ENCODE data around the gene CAVIN2.

Gene CAVIN2

DNA sequence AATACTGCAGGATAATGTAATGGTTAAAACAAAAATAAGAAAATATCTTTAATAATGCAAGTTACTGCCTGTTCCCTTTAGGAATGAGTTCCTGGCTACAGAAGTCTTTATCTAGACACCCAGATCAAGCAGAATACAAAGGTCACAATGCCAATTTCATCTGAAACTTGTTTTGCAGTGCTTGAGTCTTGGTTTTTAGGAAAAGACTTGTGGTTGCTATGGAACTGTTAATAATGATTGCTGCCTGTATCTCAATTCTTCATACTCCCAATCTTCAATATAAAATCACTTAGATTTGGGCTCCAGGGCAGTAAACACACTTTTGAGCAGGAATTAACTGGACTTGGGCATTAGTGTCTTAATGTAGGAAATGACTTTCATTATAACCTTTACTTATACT, 14.2 kb downstream of the CAVIN2 start:
- Histone ChIP-seq H3K36me3 (no peaks in the 10 kb centered on the region), H3K4me3 (ENCODE audit: low read depth in 1 of 2, low read length in 1 of 2) (no peak overlapping the region), H3K27ac (no peak overlapping the region), H3K9me3 (no peaks in the 10 kb centered on the region), H3K27me3 (no peaks in the 10 kb centered on the region), H3K4me1 (ENCODE audit: control insufficient read depth in 1 of 2, insufficient read depth in 1 of 2, low read depth in 1 of 2, low read length in 1 of 2) (no peaks in the 10 kb centered on the region)
- no peak for TF ChIP-seq CTCF (IDR thresholded peaks at IDR 0.05)

DNA sequence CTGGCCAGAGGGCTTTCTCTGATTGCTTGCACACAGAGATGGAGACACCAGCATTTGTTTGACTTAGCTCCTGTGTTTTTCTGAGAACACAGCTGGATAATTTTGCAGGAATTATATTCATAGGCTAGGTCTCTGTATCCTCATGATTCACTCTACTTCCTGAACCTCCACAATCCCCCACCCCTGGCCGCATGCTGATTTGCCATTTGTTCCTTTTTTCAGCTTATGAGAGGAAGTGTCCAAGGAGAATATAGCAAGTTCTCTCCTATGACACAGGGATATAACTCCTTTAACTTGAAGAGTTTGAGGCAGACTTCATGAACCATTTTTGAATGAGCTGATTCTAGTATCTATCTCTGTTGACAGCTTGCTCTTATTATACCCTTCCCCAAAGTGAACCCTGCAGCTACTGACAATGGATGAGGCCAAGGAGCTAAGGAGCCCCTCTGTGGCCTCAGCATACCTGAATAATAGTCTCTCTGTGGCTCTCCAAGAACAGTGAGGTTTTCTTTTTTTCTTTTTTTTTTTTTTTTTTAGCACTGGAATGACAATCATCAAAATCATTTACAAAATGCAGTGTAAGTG, 15.4 kb downstream of the CAVIN2 start:
- TF ChIP-seq CTCF (IDR thresholded peaks at IDR 0.05): no peak
- Histone ChIP-seq H3K36me3 (no peaks in the 10 kb centered on the region), H3K9me3 (no peaks in the 10 kb centered on the region), H3K27ac (no peak overlapping the region), H3K4me1 (ENCODE audit: control insufficient read depth in 1 of 2, insufficient read depth in 1 of 2, low read depth in 1 of 2, low read length in 1 of 2) (no peaks in the 10 kb centered on the region), H3K4me3 (ENCODE audit: low read depth in 1 of 2, low read length in 1 of 2) (no peak overlapping the region), H3K27me3 (no peaks in the 10 kb centered on the region)

- Histone ChIP-seq H3K36me3 (no peaks in the 10 kb centered on the region), H3K27me3 (no peaks in the 10 kb centered on the region), H3K4me3 (ENCODE audit: low read depth in 1 of 2, low read length in 1 of 2) (no peak overlapping the region), H3K9me3 (no peaks in the 10 kb centered on the region), H3K4me1 (ENCODE audit: control insufficient read depth in 1 of 2, insufficient read depth in 1 of 2, low read depth in 1 of 2, low read length in 1 of 2) (no peaks in the 10 kb centered on the region), H3K27ac (no peak overlapping the region)
- TF ChIP-seq CTCF (IDR thresholded peaks at IDR 0.05): no peak
Observed at GRCh38 chr2:191824398-191824797, 22.5 kb downstream of the CAVIN2 start.

DNA sequence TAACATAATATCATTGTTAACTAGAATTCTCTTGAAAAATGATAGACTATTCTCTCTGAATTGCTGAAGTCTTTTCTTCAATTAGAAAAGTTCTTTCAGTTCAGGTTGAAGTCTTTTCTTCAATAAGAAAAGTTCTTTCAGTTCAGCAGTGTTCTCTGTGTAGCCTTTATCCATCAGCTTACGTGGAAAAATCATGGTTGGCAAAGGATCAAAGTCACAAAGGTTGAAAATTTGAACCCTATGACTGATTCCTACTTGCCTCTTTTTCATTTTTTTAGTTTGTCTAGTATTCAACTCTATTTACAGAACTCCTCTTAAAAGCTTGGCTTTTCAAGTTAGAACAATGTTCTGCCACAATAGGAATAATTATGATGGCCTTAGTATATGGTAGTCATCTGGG, 25.8 kb downstream of the CAVIN2 start:
- H3K27me3 ChIP-seq: no peaks in the 10 kb centered on the region
- no peak overlapping the region for H3K4me3 ChIP-seq (ENCODE audit: low read depth in 1 of 2, low read length in 1 of 2)
- H3K27ac ChIP-seq: no peak overlapping the region
- no peaks in the 10 kb centered on the region for H3K9me3 ChIP-seq
- H3K36me3 ChIP-seq: no peaks in the 10 kb centered on the region
- no peaks in the 10 kb centered on the region for H3K4me1 ChIP-seq (ENCODE audit: control insufficient read depth in 1 of 2, insufficient read depth in 1 of 2, low read depth in 1 of 2, low read length in 1 of 2)
- TF ChIP-seq CTCF (IDR thresholded peaks at IDR 0.05): no peak

DNA sequence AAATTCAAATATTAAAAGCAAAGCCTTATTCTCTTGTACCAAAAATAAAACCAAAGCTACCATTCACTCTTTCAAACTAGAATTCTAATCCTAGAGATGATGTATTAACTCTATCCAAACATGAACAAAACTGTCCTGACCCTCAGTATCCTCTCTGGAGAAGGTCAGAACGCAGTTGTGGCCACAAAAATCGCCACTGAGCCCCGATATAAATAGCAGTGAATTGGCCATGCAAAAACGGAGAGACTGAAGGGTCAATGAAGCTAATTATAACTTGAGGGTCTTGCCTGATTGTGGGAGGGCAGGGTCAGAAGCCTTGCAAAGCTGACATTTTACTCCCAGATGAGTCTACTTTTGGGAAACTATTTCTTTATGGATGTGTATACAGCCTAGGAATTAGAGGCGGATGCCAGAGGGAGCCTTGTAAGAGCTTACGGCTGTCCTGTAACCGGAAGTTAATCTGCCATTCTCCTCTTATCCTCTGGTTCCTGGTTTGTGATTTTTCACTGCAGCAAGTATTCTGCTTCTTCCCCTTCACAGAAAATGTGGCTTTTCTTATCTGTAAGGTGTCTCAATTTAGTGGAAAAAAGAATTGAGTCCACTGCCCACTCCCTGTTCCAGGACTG, 28.1 kb downstream of the CAVIN2 start:
- Histone ChIP-seq H3K4me1 (ENCODE audit: control insufficient read depth in 1 of 2, insufficient read depth in 1 of 2, low read depth in 1 of 2, low read length in 1 of 2) (no peaks in the 10 kb centered on the region), H3K36me3 (no peaks in the 10 kb centered on the region), H3K27ac (no peak overlapping the region), H3K9me3 (no peaks in the 10 kb centered on the region), H3K27me3 (no peaks in the 10 kb centered on the region), H3K4me3 (ENCODE audit: low read depth in 1 of 2, low read length in 1 of 2) (no peak overlapping the region)
- TF ChIP-seq CTCF (IDR thresholded peaks at IDR 0.05): no peak
